Neuronal stem cell (in vitro differentiated cells): Measurements from ENCODE around the gene UBAP1L.
"Not testable (repeated sequence)": the region's sequence is repeated elsewhere in the genome, so short reads cannot be mapped to it uniquely, and the experiment has no call there.

ENCODE experiments used
- DNase-seq: peaks from one replicate; pipeline ENCODE4 v3.0.0-alpha.2; 2013; ENCODE audit warnings: low spot score
- H2AFZ ChIP-seq: one replicate; pipeline ENCODE4 v1.6.1; 2013; ENCODE audit warnings: mild to moderate bottlenecking, low read length, inconsistent platforms
- H2AK5ac ChIP-seq: 2 replicates; pipeline ENCODE4 v1.6.1; 2013; ENCODE audit warnings: low read depth, mild to moderate bottlenecking, inconsistent platforms, low read length, moderate library complexity, mixed read lengths
- H2BK120ac ChIP-seq: 2 replicates; pipeline ENCODE4 v1.6.1; 2013; ENCODE audit warnings: low read depth, mild to moderate bottlenecking, inconsistent platforms, low read length, moderate library complexity, mixed read lengths
- H2BK12ac ChIP-seq: one replicate; pipeline ENCODE4 v1.6.1; 2013; ENCODE audit warnings: low read length, inconsistent platforms
- H2BK15ac ChIP-seq: 2 replicates; pipeline ENCODE4 v1.6.1; 2013; ENCODE audit warnings: mild to moderate bottlenecking, low read length, inconsistent platforms, mixed read lengths
- H2BK5ac ChIP-seq: one replicate; pipeline ENCODE4 v1.6.1; 2013; ENCODE audit warnings: inconsistent platforms, mild to moderate bottlenecking, low read length, moderate library complexity
- H3K14ac ChIP-seq: one replicate; pipeline ENCODE4 v1.6.1; 2013; ENCODE audit warnings: low read length, inconsistent platforms
- H3K18ac ChIP-seq: 2 replicates; pipeline ENCODE4 v1.6.1; 2013; ENCODE audit warnings: low read length, inconsistent platforms
- H3K23ac ChIP-seq: 2 replicates; pipeline ENCODE4 v1.6.1; 2013; ENCODE audit warnings: low read depth, mild to moderate bottlenecking, mixed read lengths, low read length, inconsistent platforms; ENCODE audit not compliant: poor library complexity
- H3K27ac ChIP-seq: replicated peaks from 3 replicates; pipeline ENCODE4 v1.5.1; 2013; ENCODE audit warnings: low read length, inconsistent platforms
- H3K27me3 ChIP-seq, 3 experiments: 2 replicates each; pipeline ENCODE4 v1.6.1; 2013; ENCODE audit warnings: low read length in 3 of 3, mild to moderate bottlenecking in 2 of 3, inconsistent platforms in 1 of 3, low read depth in 1 of 3, mixed read lengths in 1 of 3, moderate library complexity in 1 of 3; ENCODE audit not compliant: control insufficient read depth in 3 of 3, insufficient read depth in 3 of 3
- H3K36me3 ChIP-seq, 2 donors: replicated peaks in 1 of 2; 2 replicates each; pipeline ENCODE4 v1.6.1; 2013; ENCODE audit warnings: low read length in 2 of 2; ENCODE audit not compliant: control insufficient read depth in 2 of 2, insufficient read depth in 2 of 2
- H3K4ac ChIP-seq: 2 replicates; pipeline ENCODE4 v1.6.1; 2013; ENCODE audit warnings: inconsistent platforms, mild to moderate bottlenecking, low read length, moderate library complexity
- H3K4me1 ChIP-seq, 2 donors: 1 replicate in 1 of 2; 2 replicates in 1 of 2; pipeline ENCODE4 v1.6.1; 2013; ENCODE audit warnings: low read length in 2 of 2, low read depth in 1 of 2; ENCODE audit not compliant: control insufficient read depth in 2 of 2, insufficient read depth in 1 of 2
- H3K4me2 ChIP-seq: one replicate; pipeline ENCODE4 v1.6.1; 2013; ENCODE audit warnings: mild to moderate bottlenecking, low read length, inconsistent platforms; ENCODE audit not compliant: insufficient read depth, poor library complexity, severe bottlenecking
- H3K4me3 ChIP-seq, 2 donors: 2 replicates each; pipeline ENCODE4 v1.5.1; 2013; ENCODE audit warnings: low read length in 2 of 2, mild to moderate bottlenecking in 2 of 2, inconsistent platforms in 1 of 2, moderate library complexity in 1 of 2
- H3K79me1 ChIP-seq: one replicate; pipeline ENCODE4 v1.6.1; 2013; ENCODE audit warnings: low read depth, mild to moderate bottlenecking, inconsistent platforms, low read length, moderate library complexity
- H3K9ac ChIP-seq: one replicate; pipeline ENCODE4 v1.6.1; 2013; ENCODE audit warnings: mild to moderate bottlenecking, low read depth, low read length, inconsistent platforms; ENCODE audit not compliant: poor library complexity
- H3K9me3 ChIP-seq, 2 donors: replicated peaks in 1 of 2; 2 replicates each; pipeline versions ENCODE3 to v1.6.1; 2013; ENCODE audit warnings: low read length in 2 of 2, mild to moderate bottlenecking in 2 of 2, inconsistent platforms in 1 of 2, low read depth in 1 of 2, mixed read lengths in 1 of 2, moderate library complexity in 1 of 2; ENCODE audit not compliant: control insufficient read depth in 2 of 2, insufficient read depth in 1 of 2
- H4K8ac ChIP-seq: one replicate; pipeline ENCODE4 v1.6.1; 2013; ENCODE audit warnings: low read depth, mild to moderate bottlenecking, inconsistent platforms, low read length, moderate library complexity
- H4K91ac ChIP-seq: one replicate; pipeline ENCODE4 v1.6.1; 2013; ENCODE audit warnings: low read length, low read depth, mild to moderate bottlenecking, inconsistent platforms; ENCODE audit not compliant: poor library complexity
- WGBS, 2 donors: extraction: QIAGEN DNeasy Blood & Tissue Kit; methylation state at CpG; one replicate each; pipeline ENCODE4 v1.1.7; 2013; ENCODE audit warnings: missing lambda C conversion rate in 2 of 2, mixed read lengths in 1 of 2; ENCODE audit not compliant: insufficient read length in 2 of 2, insufficient replicate concordance in 1 of 2; ENCODE audit errors: extremely low coverage in 2 of 2; 5-methylcytosine and 5-hydroxymethylcytosine counted together

Gene UBAP1L

GRCh38 chr15:65049418-65049840 is 65.6 kb downstream of the UBAP1L start:
- peaks cover 0 to 17% (median 4%) of the 10 kb centered on the region in 3 experiments for H3K27me3 ChIP-seq
- H2AFZ ChIP-seq, result peak overlapping the region; percentile 37
- peak; percentile 93 for DNase-seq
- no peak overlapping the region for H2BK15ac ChIP-seq
- no peak overlapping the region for H3K14ac ChIP-seq
- H3K9me3 ChIP-seq, result no peaks in the 10 kb centered on the region
- H3K4me3 ChIP-seq, result peak overlapping the region; percentile 28 to 31
- H3K4me1 ChIP-seq, result peaks cover 6 to 14% of the 10 kb centered on the region in 2 donors
- no peak overlapping the region for H2BK120ac ChIP-seq
- H4K8ac ChIP-seq, result no peak overlapping the region
- H3K9ac ChIP-seq, result no peak overlapping the region
- H3K18ac ChIP-seq, result no peak overlapping the region
- no peak overlapping the region for H3K4ac ChIP-seq
- H3K4me2 ChIP-seq, result peak overlapping the region; percentile 58
- WGBS, 2 donors, result no CpG with 5 or more reads among the region's 19 CpGs
- no peak overlapping the region for H2AK5ac ChIP-seq
- H3K79me1 ChIP-seq, result no peaks in the 10 kb centered on the region
- H3K36me3 ChIP-seq, result no peaks in the 10 kb centered on the region
- no peak overlapping the region for H2BK12ac ChIP-seq
- H3K27ac ChIP-seq, result no peak overlapping the region
- no peak overlapping the region for H2BK5ac ChIP-seq
- no peak overlapping the region for H4K91ac ChIP-seq
- H3K23ac ChIP-seq, result no peak overlapping the region

GRCh38 chr15:65048241-65048640 is 66.8 kb downstream of the UBAP1L start:
- Histone ChIP-seq H3K14ac (no peak overlapping the region), H3K79me1 (no peaks in the 10 kb centered on the region), H2BK5ac (no peak overlapping the region), H3K9me3 (no peaks in the 10 kb centered on the region), H3K23ac (no peak overlapping the region), H4K91ac (no peak overlapping the region), H2AK5ac (no peak overlapping the region), H2BK120ac (no peak overlapping the region), H3K4me1 (peaks cover 5 to 14% of the 10 kb centered on the region in 2 donors), H3K27me3 (peaks cover 0 to 18% (median 4%) of the 10 kb centered on the region in 3 experiments), H2BK12ac (no peak overlapping the region), H2BK15ac (no peak overlapping the region), H3K4ac (no peak overlapping the region), H3K18ac (no peak overlapping the region), H3K4me3 (no peak overlapping the region), H3K4me2 (no peak overlapping the region), H4K8ac (no peak overlapping the region), H3K27ac (no peak overlapping the region), H2AFZ (no peak overlapping the region), H3K9ac (no peak overlapping the region), H3K36me3 (no peaks in the 10 kb centered on the region)
- no peak for DNase-seq
- no CpG with 5 or more reads among the region's 2 CpGs for WGBS, 2 donors

GRCh38 chr15:65044724-65045481 is 70.1 kb downstream of the UBAP1L start, which contains the start of gene SLC51B:
Gene SLC51B (plus strand): TSS chr15:65045387. CDS start chr15:65050005, 4,618 bp downstream.
- no peak for DNase-seq
- no peak within 1 kb of the TSS for H4K91ac ChIP-seq
- H2BK120ac ChIP-seq, result no peak within 1 kb of the TSS
- no peak within 1 kb of the TSS for H2BK5ac ChIP-seq
- H2AFZ ChIP-seq, result peak within 1 kb of the TSS; percentile 37
- no peak within 1 kb of the TSS for H3K27ac ChIP-seq
- no peak within 1 kb of the TSS for H3K14ac ChIP-seq
- no peaks in the 10 kb centered on the region for H3K36me3 ChIP-seq
- H3K18ac ChIP-seq, result no peak within 1 kb of the TSS
- no peak within 1 kb of the TSS for H2BK12ac ChIP-seq
- H3K23ac ChIP-seq, result no peak within 1 kb of the TSS
- no peak within 1 kb of the TSS for H4K8ac ChIP-seq
- H3K4me3 ChIP-seq, result no peak within 1 kb of the TSS
- no peak within 1 kb of the TSS for H3K4me2 ChIP-seq
- H2BK15ac ChIP-seq, result no peak within 1 kb of the TSS
- no peak within 1 kb of the TSS for H3K4ac ChIP-seq
- H3K4me1 ChIP-seq, result peaks cover 4 to 14% of the 10 kb centered on the region in 2 donors
- H3K9me3 ChIP-seq, result no peaks in the 10 kb centered on the region
- no CpG with 5 or more reads among the region's 7 CpGs for WGBS, 2 donors
- H3K27me3 ChIP-seq, result peaks cover 0 to 19% (median 2%) of the 10 kb centered on the region in 3 experiments
- no peaks in the 10 kb centered on the region for H3K79me1 ChIP-seq
- H2AK5ac ChIP-seq, result no peak within 1 kb of the TSS
- H3K9ac ChIP-seq, result no peak within 1 kb of the TSS

GRCh38 chr15:65044218-65044617 is 70.8 kb downstream of the UBAP1L start:
- H4K91ac ChIP-seq, H3K4me3 ChIP-seq, H2AFZ ChIP-seq, H3K23ac ChIP-seq, H3K79me1 ChIP-seq, H3K9me3 ChIP-seq, H3K18ac ChIP-seq, H2BK12ac ChIP-seq, H2AK5ac ChIP-seq, H3K27ac ChIP-seq, H2BK5ac ChIP-seq, H2BK15ac ChIP-seq, H3K36me3 ChIP-seq, H3K14ac ChIP-seq, H3K9ac ChIP-seq, H2BK120ac ChIP-seq, H3K4ac ChIP-seq, H4K8ac ChIP-seq, DNase-seq, H3K4me2 ChIP-seq: not testable (repeated sequence)
- peaks cover 2 to 10% of the 10 kb centered on the region in 2 donors for H3K4me1 ChIP-seq
- WGBS, 2 donors, result no CpG with 5 or more reads among the region's 5 CpGs
- H3K27me3 ChIP-seq, result peaks cover 0 to 19% (median 0%) of the 10 kb centered on the region in 3 experiments
